WTC11 (cell line): ENCODE measurements around the gene SREBF2.
"Not testable (repeated sequence)": the region's sequence is repeated elsewhere in the genome, so short reads cannot be mapped to it uniquely, and the experiment has no call there.

Experiments
- CREM ChIP-seq: sonication (generic); formaldehyde crosslinking; IDR thresholded peaks from 2 replicates; pipeline ENCODE4 v1.8.1; 2022; ENCODE audit warnings: mild to moderate bottlenecking, missing genetic modification reagents, moderate library complexity
- ESRRA ChIP-seq: sonication (generic); formaldehyde crosslinking; IDR thresholded peaks from 2 replicates; pipeline ENCODE4 v1.8.1; 2022; ENCODE audit warnings: mild to moderate bottlenecking, missing genetic modification reagents, borderline replicate concordance
- TF ChIP-seq, protein P1 (sequence below): fragments of 200-600 bp; IDR thresholded peaks from 2 replicates; pipeline ENCODE4 v1.8.0; 2022; ENCODE audit warnings: antibody characterized with exemption
- TF ChIP-seq, protein P2 (sequence below): sonication (generic); formaldehyde crosslinking; IDR thresholded peaks from 2 replicates; pipeline ENCODE4 v1.8.1; 2023; ENCODE audit warnings: mild to moderate bottlenecking, missing genetic modification reagents, moderate library complexity
- TF ChIP-seq, protein P3 (sequence below): sonication (generic); formaldehyde crosslinking; IDR thresholded peaks from 2 replicates; pipeline ENCODE4 v1.8.0; 2023; ENCODE audit warnings: mild to moderate bottlenecking, missing genetic modification reagents

DNA sequence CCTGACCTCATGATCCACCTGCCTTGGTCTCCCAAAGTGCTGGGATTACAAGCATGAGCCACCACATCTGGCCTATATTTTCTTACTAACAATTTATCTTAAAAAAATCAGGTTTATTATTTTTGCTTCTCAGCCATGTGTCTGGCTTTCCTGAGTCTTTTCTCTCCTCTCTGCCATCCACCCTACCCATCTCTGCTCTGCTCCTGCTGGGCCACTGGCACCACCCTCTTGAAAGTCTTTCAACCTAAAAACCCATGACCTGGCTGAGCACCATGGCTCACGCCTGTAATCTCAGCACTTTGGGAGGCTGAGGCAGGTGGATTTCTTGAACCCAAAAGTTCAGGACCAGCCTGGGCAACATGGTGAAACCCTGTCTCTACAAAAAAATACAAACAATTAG is 37.2 kb downstream of the SREBF2 start:
- TF ChIP-seq, protein P1, sequence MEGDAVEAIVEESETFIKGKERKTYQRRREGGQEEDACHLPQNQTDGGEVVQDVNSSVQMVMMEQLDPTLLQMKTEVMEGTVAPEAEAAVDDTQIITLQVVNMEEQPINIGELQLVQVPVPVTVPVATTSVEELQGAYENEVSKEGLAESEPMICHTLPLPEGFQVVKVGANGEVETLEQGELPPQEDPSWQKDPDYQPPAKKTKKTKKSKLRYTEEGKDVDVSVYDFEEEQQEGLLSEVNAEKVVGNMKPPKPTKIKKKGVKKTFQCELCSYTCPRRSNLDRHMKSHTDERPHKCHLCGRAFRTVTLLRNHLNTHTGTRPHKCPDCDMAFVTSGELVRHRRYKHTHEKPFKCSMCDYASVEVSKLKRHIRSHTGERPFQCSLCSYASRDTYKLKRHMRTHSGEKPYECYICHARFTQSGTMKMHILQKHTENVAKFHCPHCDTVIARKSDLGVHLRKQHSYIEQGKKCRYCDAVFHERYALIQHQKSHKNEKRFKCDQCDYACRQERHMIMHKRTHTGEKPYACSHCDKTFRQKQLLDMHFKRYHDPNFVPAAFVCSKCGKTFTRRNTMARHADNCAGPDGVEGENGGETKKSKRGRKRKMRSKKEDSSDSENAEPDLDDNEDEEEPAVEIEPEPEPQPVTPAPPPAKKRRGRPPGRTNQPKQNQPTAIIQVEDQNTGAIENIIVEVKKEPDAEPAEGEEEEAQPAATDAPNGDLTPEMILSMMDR, result not testable (repeated sequence)
- TF ChIP-seq CREM (CRISPR knock-in tag); ESRRA: not testable (repeated sequence)
- TF ChIP-seq, protein P2, sequence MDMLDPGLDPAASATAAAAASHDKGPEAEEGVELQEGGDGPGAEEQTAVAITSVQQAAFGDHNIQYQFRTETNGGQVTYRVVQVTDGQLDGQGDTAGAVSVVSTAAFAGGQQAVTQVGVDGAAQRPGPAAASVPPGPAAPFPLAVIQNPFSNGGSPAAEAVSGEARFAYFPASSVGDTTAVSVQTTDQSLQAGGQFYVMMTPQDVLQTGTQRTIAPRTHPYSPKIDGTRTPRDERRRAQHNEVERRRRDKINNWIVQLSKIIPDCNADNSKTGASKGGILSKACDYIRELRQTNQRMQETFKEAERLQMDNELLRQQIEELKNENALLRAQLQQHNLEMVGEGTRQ, result not testable (repeated sequence)
- TF ChIP-seq, protein P3, sequence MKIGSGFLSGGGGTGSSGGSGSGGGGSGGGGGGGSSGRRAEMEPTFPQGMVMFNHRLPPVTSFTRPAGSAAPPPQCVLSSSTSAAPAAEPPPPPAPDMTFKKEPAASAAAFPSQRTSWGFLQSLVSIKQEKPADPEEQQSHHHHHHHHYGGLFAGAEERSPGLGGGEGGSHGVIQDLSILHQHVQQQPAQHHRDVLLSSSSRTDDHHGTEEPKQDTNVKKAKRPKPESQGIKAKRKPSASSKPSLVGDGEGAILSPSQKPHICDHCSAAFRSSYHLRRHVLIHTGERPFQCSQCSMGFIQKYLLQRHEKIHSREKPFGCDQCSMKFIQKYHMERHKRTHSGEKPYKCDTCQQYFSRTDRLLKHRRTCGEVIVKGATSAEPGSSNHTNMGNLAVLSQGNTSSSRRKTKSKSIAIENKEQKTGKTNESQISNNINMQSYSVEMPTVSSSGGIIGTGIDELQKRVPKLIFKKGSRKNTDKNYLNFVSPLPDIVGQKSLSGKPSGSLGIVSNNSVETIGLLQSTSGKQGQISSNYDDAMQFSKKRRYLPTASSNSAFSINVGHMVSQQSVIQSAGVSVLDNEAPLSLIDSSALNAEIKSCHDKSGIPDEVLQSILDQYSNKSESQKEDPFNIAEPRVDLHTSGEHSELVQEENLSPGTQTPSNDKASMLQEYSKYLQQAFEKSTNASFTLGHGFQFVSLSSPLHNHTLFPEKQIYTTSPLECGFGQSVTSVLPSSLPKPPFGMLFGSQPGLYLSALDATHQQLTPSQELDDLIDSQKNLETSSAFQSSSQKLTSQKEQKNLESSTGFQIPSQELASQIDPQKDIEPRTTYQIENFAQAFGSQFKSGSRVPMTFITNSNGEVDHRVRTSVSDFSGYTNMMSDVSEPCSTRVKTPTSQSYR (CRISPR knock-in tag), result not testable (repeated sequence)
